Suppressor macrophage treated with lipopolysaccharide for 4 hours (primary cell): Measurements from ENCODE around the gene PTPRN2.

Source experiments
- DNase-seq: peaks from one replicate; pipeline ENCODE4 v3.0.0-alpha.2; 2020

PTPRN2 gene

GRCh38 chr7:158576050-158576762 lies 11.4 kb downstream of the PTPRN2 start:
- DNase-seq, result no peak

GRCh38 chr7:158574308-158575036 lies 13.2 kb downstream of the PTPRN2 start:
- DNase-seq, result no peak

- no peak for DNase-seq
Measured at GRCh38 chr7:158573310-158573709, 14.3 kb downstream of the PTPRN2 start.

- no peak for DNase-seq
Measured at GRCh38 chr7:158572000-158572828, 15.4 kb downstream of the PTPRN2 start.

- DNase-seq, result no peak
Measured at GRCh38 chr7:158570449-158571170, 17.0 kb downstream of the PTPRN2 start.

GRCh38 chr7:158569858-158570323 lies 17.7 kb downstream of the PTPRN2 start:
- no peak for DNase-seq

- DNase-seq, result no peak
Measured at GRCh38 chr7:158568974-158569857, 18.4 kb downstream of the PTPRN2 start.

GRCh38 chr7:158567153-158567603 lies 20.4 kb downstream of the PTPRN2 start:
- DNase-seq, result no peak

GRCh38 chr7:158564663-158565035 lies 23.0 kb downstream of the PTPRN2 start:
- DNase-seq, result no peak

- DNase-seq, result no peak
Measured at GRCh38 chr7:158563911-158564662, 23.5 kb downstream of the PTPRN2 start.

GRCh38 chr7:158563051-158563450 lies 24.6 kb downstream of the PTPRN2 start:
- no peak for DNase-seq

- no peak for DNase-seq
Measured at GRCh38 chr7:158562517-158562916, 25.1 kb downstream of the PTPRN2 start.

GRCh38 chr7:158561659-158562058 lies 26.0 kb downstream of the PTPRN2 start:
- DNase-seq, result no peak

GRCh38 chr7:158560386-158560785 lies 27.2 kb downstream of the PTPRN2 start:
- DNase-seq, result no peak

- no peak for DNase-seq
Measured at GRCh38 chr7:158559356-158559755, 28.3 kb downstream of the PTPRN2 start.

GRCh38 chr7:158558816-158559215 lies 28.8 kb downstream of the PTPRN2 start:
- DNase-seq, result no peak

GRCh38 chr7:158557441-158557755 lies 30.2 kb downstream of the PTPRN2 start:
- DNase-seq, result no peak

- DNase-seq, result no peak
Measured at GRCh38 chr7:158556721-158557440, 30.7 kb downstream of the PTPRN2 start.

- no peak for DNase-seq
Measured at GRCh38 chr7:158555034-158555520, 32.5 kb downstream of the PTPRN2 start.

- no peak for DNase-seq
Measured at GRCh38 chr7:158550886-158551452, 36.7 kb downstream of the PTPRN2 start.
